GM12892 (cell line): ENCODE results near the gene MOB4.

Experiments
- POLR2A ChIP-seq: IDR thresholded peaks from 2 replicates; pipeline ENCODE4 v1.6.1; 2011; ENCODE audit warnings: low read depth, low read length, control low read depth
- TAF1 ChIP-seq: IDR thresholded peaks from 2 replicates; pipeline ENCODE4 v1.6.1; 2011; ENCODE audit warnings: low read depth, mild to moderate bottlenecking, control low read depth, low read length, borderline replicate concordance

- no peak for TF ChIP-seq TAF1
- no peak for TF ChIP-seq POLR2A
Observed at GRCh38 chr2:197496695-197497094, 19.2 kb upstream of the MOB4 start.
